Activated CD4-positive, alpha-beta T cell treated with anti-CD3 and anti-CD28 coated beads for 24 hours (primary cell): ENCODE results near the gene LGR6.
"Not testable (repeated sequence)": the region's sequence is repeated elsewhere in the genome, so short reads cannot be mapped to it uniquely, and the experiment has no call there.

Experiments
- DNase-seq, 2 donors: peaks; one replicate each; pipeline ENCODE4 v3.0.0-alpha.2; 2020; ENCODE audit warnings: low read depth in 2 of 2

LGR6 gene

GRCh38 chr1:202159534-202160371, 33.8 kb upstream of the LGR6 start:
- peak in 1 of 2 donors; percentile 69 for DNase-seq

GRCh38 chr1:202160377-202160940, 33.1 kb upstream of the LGR6 start, which contains the start of gene PTPN7:
Gene PTPN7 (minus strand): TSS chr1:202160602. CDS start chr1:202159402, 1,200 bp downstream.
- DNase-seq = peak; percentile 88

DNA sequence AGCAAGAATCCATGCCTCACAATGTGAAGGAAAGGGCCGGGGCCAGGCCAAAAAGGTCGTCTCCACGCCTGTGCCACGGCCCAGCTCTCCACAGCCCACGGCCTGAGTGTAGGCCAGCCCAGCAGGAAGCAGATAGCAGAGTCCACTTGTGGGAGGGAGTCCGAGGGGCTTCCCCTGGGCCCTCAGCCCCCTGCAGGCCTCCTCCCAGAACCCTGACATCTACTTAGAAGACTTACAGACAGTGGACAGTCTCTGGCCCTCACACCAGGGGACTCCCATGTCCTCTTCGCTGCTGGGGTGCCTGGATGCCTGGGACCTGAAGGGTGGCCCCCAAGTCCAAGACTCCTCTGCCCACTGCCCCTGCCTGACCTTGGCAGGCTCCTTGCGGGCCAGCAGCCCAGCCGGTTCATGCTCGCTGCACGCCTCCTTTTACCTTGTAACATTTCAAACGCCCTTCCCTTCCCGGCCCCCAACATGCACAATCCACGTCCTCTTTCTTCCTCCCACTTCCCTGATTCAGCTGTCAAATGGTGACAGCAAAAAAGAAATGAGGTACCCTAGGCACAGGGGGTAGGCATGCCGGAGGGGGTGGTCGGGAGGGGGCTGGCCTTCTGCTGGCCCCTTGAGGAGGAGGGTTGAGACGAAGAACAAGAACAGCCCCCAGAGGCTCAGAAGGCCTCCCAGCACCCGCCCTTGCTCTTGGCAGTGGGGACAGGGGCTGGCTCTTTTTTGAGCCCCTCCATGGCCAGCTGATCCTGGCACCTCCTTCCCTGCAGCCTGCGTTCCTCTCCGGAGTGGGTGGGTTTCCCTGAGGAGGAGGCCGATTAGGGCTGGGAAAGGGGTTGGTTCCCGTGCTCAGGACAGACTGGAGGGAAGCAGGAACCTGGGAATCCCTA, 32.2 kb upstream of the LGR6 start:
- DNase-seq = no peak

DNA sequence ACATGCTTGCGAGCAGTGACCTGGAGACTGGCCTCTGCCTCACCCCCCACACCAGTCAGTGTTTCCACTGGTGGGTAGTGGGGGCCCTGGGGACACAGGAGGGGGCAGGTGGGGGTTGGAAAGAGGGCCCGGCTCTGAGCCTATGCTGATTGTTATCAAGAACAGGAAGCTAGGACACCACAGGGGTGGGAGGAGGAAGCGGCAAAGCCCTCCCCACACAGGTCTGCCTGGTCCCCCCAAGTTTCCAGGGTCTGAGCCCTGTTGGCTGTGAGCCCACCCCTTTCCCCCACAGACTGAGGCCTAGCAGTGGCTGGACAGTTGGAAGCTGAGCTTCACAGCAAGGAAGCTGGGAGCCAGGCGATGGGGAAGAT, 31.6 kb upstream of the LGR6 start:
- DNase-seq = peak in 1 of 2 donors; percentile 45

DNA sequence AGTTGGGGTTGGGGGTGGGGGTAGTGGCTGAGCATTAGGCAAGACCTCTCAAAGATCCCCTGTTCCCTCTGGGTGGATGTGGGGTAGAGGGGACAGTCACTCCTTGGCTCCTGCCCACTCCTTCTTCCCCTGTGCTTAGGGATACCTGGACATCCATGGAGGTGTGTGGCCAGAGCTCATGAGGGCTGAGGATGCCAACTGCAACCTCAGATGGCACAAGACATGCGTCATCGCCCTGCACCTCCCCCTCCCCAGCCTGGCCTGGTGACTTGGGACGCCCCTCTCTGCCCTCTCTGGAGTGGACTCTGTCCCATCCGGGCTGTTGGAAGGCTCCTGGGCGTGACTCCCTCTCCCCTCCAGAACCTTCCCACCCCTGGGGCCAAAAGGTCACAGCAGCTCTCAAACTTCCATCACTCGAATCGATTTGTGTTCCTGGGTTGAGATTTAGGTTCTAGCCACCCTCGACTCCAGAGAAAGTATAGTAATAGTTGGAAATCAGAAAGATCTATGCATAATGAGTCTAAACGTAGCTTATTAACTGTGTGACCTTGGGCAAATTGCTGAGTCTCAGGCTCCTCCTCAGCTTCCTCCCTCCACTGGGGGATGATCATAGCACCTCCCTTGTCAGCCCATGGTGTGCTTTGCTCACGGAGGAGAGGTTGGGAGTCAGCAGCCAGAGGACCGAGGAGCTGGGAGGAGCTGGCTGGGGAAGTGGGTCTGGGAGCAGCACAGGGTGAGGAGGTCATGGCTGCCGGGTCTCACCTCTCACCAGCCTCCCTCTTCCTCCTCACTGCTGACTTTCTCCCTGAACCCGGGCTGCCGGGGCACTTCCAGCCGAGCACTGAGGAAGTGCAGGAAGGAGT, 30.9 kb upstream of the LGR6 start:
- DNase-seq = no peak

GRCh38 chr1:202163281-202164270, 30.0 kb upstream of the LGR6 start:
- no peak for DNase-seq

DNA sequence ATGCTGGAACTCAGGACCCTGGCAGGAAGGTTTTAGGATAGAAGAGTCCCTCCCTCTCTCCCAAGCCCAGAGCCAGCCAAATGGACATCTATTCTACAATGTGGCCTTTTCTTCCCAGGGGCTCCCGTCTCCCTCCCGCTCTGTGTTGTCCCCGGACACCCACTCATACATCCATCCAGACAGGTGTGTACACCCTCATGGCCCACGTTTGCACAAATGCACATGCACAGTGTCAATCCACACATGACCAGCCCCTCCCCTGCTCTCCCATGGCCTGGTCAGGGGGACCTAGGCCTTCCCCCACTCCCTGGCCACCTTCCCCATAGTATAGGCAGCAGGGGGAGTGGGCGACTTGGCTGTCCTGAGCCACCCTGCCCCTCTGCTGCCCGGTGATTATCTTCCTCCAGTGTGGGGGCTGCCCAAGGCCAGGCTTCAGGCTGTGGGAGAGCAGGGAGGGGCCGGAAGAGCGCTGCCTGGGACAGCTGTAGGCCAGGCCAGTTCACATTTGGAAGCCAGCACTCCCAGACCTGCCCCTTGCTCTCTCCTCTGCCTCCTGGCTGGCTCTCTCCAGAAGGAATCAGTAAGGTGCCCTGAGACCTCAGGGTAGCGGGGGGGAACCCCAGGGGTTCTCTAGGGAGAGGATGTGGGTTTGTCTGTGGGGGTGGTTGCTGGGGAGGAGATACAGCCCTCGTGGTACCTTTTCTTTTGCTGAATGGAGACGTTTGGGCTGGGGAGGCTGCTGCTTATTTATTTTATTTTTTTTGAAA, 29.1 kb upstream of the LGR6 start:
- DNase-seq = peak in 1 of 2 donors; percentile 48

DNA sequence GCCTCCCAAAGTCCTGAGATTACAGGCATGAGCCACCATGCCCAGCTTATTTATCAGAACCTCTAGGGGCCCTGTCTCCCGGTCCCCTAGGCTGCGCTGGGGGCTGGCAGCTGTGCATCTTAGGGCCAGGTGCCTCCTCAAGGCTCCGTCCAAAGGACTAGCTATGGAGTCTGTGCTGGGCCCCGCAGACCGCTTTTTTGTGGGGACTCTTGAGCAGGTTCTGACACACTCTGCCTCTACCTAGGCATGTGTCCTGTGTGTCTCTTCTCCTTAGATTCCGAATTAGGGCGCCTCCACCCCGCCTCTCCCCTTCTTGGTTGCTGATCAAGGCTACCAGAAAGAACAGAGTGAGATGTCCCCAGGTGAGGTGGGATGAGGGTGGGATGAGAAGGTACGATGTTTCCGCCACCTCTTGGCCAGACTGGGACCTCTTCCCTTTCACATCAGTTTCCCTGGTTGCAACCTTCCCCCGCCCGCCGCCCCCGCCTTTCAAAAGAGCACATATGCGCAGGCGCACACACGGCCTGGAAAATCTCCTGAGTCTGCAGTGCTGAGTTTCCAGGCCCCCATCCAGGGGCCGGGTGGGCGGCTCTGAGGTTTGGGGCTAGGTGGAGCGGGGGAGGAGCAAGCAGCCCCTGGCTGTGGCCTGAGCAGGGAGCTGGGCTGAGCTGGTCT, 28.2 kb upstream of the LGR6 start:
- peak in 1 of 2 donors; percentile 74 for DNase-seq

DNA sequence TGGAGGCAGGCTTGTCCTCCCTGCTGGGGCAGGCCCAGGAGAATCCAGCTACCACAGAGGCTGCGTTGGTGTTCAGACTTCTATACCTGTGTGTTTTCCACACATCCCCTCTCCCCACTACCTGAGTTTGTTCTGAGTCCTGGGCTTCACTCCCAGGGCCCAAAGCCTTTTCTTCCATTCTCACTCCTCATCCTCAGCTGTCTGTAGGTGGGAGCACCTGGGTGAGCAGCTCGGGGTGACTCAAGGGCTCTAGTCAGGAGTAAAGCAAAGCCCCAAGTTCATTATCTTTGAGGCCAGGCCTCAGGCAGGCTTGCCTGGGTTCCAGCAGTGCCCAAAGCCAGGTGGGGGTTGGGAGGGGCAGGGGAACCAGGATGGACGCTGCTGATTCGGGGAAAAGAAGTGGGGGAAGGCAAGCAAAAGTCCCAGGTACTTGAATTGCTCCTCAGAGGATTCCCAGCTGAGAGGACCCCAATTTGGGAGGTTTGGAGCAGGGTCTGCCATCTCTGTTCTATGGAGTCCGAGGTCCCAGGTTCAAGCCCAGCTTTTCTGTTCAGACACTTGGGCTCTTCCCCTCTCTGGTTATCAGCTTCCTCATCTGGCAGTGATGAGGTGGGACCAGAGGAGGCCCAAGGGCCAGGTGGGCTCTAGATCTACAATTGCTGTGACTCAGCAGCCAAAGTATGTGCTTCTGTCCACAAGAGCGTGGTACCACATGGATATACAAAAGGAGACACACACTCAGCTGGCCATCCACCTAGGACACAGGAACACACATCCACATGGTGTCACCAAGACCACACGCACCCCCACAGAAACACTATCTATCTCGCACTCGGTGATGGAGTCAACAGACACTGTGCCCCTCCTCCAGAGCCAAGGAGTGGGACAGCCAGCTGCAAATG, 27.4 kb upstream of the LGR6 start:
- DNase-seq = no peak

DNA sequence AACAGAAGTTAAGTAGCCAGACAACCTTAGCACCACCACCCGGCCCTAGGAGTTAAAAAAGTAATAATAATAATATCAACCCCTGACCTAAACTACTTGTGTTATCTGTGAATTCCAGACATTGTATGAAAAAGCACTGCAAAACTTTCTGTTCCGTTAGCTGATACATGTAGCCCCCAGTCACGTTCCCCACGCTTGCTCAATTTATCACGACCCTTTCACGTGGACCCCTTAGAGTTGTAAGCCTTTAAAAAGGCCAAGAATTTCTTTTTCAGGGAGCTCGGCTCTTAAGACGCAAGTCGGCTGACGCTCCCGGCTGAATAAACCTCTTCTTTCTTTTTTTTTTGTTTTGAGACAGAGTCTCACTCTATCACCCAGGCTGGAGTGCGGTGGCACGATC, 26.5 kb upstream of the LGR6 start:
- DNase-seq = not testable (repeated sequence)

GRCh38 chr1:202167708-202168415, 25.7 kb upstream of the LGR6 start:
- no peak for DNase-seq

GRCh38 chr1:202168861-202169260, 24.7 kb upstream of the LGR6 start:
- no peak for DNase-seq

DNA sequence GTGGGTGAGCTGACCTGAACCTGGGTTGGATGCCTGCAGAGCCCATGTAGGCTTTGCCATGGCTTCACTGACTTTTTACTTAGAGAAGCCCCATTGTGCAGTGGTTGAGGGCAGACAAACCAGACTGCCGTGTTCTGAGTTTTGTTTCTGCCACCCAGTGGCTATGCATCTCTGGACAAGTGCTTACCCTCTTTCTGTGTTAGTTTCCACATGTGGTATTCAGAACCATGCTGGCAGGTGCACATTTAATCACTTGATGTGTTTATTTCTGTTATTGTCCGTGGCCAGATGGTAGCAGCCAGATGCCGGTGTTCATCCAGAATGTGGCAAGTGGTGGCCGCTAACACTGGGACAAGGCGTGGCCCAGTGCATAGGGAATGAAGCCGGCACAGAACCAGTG, 22.9 kb upstream of the LGR6 start:
- no peak for DNase-seq

GRCh38 chr1:202171292-202172014, 22.1 kb upstream of the LGR6 start:
- no peak for DNase-seq

DNA sequence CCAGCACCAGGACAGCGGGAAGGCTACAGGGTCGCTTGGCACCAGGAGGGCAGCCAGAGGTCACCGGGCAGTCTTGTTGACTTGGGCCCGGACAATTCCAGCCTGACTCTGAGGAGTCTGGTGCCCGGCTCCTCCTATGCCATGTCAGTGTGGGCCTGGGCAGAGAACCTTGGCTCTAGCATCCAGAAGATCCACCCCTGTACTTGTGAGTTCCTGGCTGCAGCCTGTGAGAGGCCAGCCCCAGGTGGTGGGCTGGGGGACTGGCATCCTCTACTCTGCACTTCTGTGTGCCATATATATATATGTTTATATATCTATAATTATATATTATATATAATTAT, 21.6 kb upstream of the LGR6 start:
- DNase-seq = no peak

DNA sequence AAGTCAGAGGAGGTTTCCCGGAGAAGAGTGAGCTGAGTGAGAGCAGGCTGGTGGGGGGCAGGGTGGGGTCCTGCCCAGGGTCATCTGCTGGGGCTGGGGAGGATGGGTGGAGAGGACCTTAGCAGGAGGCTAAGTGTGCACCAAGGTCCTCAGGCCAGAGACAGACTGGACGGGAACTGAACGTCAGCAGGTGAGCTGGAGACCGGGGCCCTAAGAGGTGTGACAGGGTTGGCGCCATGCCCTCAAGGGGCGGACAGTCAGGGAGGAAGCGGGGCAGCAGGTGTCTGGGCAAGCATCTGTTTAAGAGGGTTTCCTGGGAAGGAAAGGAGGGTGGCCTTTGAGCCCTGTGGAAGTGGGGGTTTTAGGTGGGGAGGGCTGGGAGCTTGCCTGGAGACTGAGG, 19.6 kb upstream of the LGR6 start:
- DNase-seq = no peak
